WERI-Rb-1 (cell line): ENCODE results near the gene PPP1R2C.

ENCODE experiments used
- DNase-seq: peaks from one replicate; pipeline ENCODE4 v3.0.0-alpha.2; 2020
- H3K27ac ChIP-seq: fragments of 250-450 bp; sonication (Bioruptor Pico); 2 replicates; pipeline ENCODE4 v1.5.1; 2020; ENCODE audit warnings: mild to moderate bottlenecking, moderate library complexity
- H3K27me3 ChIP-seq: fragments of 250-450 bp; sonication (Bioruptor Pico); 2 replicates; pipeline ENCODE4 v1.5.1; 2021; ENCODE audit warnings: mild to moderate bottlenecking, low read depth, moderate library complexity; ENCODE audit not compliant: insufficient read depth, severe bottlenecking
- H3K36me3 ChIP-seq: fragments of 250-450 bp; sonication (Bioruptor Pico); 2 replicates; pipeline ENCODE4 v1.5.1; 2020; ENCODE audit warnings: mild to moderate bottlenecking, moderate library complexity
- H3K4me3 ChIP-seq: 2 replicates; pipeline ENCODE4 v1.5.1; 2011; ENCODE audit warnings: low read depth, mild to moderate bottlenecking, control low read depth, low read length
- H3K9me3 ChIP-seq: fragments of 250-450 bp; sonication (Bioruptor Pico); 2 replicates; pipeline ENCODE4 v1.5.1; 2021; ENCODE audit warnings: mild to moderate bottlenecking, moderate library complexity; ENCODE audit not compliant: severe bottlenecking
- TF ChIP-seq, protein P1 (sequence below): IDR thresholded peaks from 2 replicates; pipeline ENCODE4 v1.5.1; 2011; ENCODE audit warnings: low read depth, mild to moderate bottlenecking, control low read depth, inconsistent platforms, low read length

PPP1R2C gene

DNA sequence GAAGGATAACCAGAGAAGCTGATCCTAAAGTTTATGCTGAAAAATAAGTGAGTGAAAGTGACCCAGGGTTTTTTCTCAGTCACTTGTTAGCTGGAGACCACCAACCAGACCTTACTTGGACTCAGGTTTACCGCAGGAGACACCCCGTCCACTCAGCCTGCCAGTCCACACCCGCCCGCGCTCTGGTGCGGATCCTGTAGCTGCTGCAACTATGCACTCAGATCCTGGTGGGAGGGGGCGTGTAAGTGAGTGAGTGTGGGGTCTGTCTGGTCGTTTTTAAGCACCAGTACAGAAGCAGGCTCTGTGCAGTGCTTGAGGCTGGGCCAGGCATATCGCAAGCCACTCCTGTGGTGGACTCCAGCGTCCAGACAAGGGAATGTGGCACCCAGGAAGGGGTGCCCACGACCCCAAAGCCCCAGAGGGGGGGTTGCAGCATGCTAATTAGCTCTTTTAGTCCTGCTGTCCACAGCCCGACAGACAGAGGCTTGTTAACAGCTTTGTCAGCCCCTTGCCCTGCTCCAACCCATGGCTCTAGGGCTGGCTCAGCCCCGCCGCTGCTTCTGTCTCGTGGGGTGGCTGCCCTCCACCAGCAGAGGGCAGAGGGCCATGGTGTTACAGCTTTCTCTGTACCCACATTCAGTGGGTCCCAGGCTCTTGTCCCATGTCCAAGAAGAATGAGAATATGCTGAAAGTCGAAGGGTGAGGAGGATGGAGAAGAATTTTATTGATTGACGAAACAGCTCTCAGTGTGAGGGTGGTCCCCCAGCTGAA is 40.4 kb upstream of the PPP1R2C start:
- Histone ChIP-seq H3K27me3 (peaks cover 6% of the 10 kb centered on the region), H3K27ac (no peak overlapping the region), H3K36me3 (no peaks in the 10 kb centered on the region), H3K9me3 (peaks cover 3% of the 10 kb centered on the region), H3K4me3 (no peak overlapping the region)
- TF ChIP-seq, protein P1, sequence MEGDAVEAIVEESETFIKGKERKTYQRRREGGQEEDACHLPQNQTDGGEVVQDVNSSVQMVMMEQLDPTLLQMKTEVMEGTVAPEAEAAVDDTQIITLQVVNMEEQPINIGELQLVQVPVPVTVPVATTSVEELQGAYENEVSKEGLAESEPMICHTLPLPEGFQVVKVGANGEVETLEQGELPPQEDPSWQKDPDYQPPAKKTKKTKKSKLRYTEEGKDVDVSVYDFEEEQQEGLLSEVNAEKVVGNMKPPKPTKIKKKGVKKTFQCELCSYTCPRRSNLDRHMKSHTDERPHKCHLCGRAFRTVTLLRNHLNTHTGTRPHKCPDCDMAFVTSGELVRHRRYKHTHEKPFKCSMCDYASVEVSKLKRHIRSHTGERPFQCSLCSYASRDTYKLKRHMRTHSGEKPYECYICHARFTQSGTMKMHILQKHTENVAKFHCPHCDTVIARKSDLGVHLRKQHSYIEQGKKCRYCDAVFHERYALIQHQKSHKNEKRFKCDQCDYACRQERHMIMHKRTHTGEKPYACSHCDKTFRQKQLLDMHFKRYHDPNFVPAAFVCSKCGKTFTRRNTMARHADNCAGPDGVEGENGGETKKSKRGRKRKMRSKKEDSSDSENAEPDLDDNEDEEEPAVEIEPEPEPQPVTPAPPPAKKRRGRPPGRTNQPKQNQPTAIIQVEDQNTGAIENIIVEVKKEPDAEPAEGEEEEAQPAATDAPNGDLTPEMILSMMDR = no peak
- DNase-seq = no peak

DNA sequence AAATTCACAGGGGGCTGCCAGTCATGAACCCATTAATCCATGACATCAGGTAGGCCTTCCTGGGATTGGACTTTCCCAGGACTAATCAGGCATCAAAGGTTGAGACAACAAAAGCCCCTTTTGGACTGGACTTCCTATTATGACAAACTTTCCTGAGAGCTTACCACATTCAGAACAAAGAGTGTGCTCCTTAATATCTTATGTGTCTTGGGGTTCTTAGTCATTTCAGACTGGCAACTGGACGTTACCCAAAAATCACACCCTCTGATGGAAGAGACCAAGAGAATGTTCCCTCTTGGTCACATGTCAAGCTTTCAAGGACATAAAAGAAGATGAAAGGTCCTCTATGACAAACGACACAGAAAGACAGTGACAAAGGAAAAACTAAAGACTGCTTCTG is 31.6 kb upstream of the PPP1R2C start:
- H3K27me3 ChIP-seq = no peaks in the 10 kb centered on the region
- no peak for DNase-seq
- no peaks in the 10 kb centered on the region for H3K36me3 ChIP-seq
- TF ChIP-seq, protein P1 = no peak
- H3K27ac ChIP-seq = no peak overlapping the region
- H3K9me3 ChIP-seq = no peaks in the 10 kb centered on the region
- H3K4me3 ChIP-seq = no peak overlapping the region

- H3K9me3 ChIP-seq = no peaks in the 10 kb centered on the region
- no peaks in the 10 kb centered on the region for H3K36me3 ChIP-seq
- DNase-seq = no peak
- TF ChIP-seq, protein P1 = no peak
- H3K27me3 ChIP-seq = no peaks in the 10 kb centered on the region
- H3K4me3 ChIP-seq = no peak overlapping the region
- H3K27ac ChIP-seq = no peak overlapping the region
These were observed 29.4 kb upstream of the PPP1R2C start for GRCh38 chrX:42807393-42807792.

GRCh38 chrX:42804524-42804923 is 26.6 kb upstream of the PPP1R2C start:
- Histone ChIP-seq H3K27me3 (no peaks in the 10 kb centered on the region), H3K36me3 (no peaks in the 10 kb centered on the region), H3K4me3 (no peak overlapping the region), H3K9me3 (no peaks in the 10 kb centered on the region), H3K27ac (no peak overlapping the region)
- TF ChIP-seq, protein P1 = no peak
- no peak for DNase-seq

GRCh38 chrX:42803320-42803719 is 25.4 kb upstream of the PPP1R2C start:
- TF ChIP-seq, protein P1 = no peak
- DNase-seq = no peak
- no peak overlapping the region for H3K27ac ChIP-seq
- no peak overlapping the region for H3K4me3 ChIP-seq
- no peaks in the 10 kb centered on the region for H3K27me3 ChIP-seq
- no peaks in the 10 kb centered on the region for H3K9me3 ChIP-seq
- H3K36me3 ChIP-seq = no peaks in the 10 kb centered on the region
